Fibroblast of skin of back (primary cell): ENCODE measurements around the gene SLC24A3.
A peak's percentile ranks its signal among the peaks of the same experiment; 100 is the strongest.

ENCODE experiments used
- DNase-seq: peaks from one replicate; pipeline ENCODE4 v3.0.0-alpha.2; 2013

Gene SLC24A3

GRCh38 chr20:19392344-19393130, 180.1 kb downstream of the SLC24A3 start:
- DNase-seq, result no peak

- no peak for DNase-seq
Measured at GRCh38 chr20:19396460-19397081, 184.1 kb downstream of the SLC24A3 start.

GRCh38 chr20:19397226-19397625, 184.8 kb downstream of the SLC24A3 start:
- DNase-seq, result no peak

GRCh38 chr20:19397666-19398065, 185.2 kb downstream of the SLC24A3 start:
- DNase-seq, result no peak

GRCh38 chr20:19401096-19401495, 188.7 kb downstream of the SLC24A3 start:
- DNase-seq, result no peak

GRCh38 chr20:19403549-19403948, 191.1 kb downstream of the SLC24A3 start:
- DNase-seq, result no peak

- DNase-seq, result peak; percentile 64
Measured at GRCh38 chr20:19404826-19405225, 192.4 kb downstream of the SLC24A3 start.

- DNase-seq, result no peak
Measured at GRCh38 chr20:19405958-19406357, 193.5 kb downstream of the SLC24A3 start.

- DNase-seq, result no peak
Measured at GRCh38 chr20:19406381-19406780, 193.9 kb downstream of the SLC24A3 start.

GRCh38 chr20:19407196-19407595, 194.8 kb downstream of the SLC24A3 start:
- no peak for DNase-seq

- DNase-seq, result no peak
Measured at GRCh38 chr20:19407736-19408135, 195.3 kb downstream of the SLC24A3 start.

GRCh38 chr20:19408971-19409370, 196.5 kb downstream of the SLC24A3 start:
- peak; percentile 64 for DNase-seq

- DNase-seq, result no peak
Measured at GRCh38 chr20:19411811-19412210, 199.4 kb downstream of the SLC24A3 start.

- no peak for DNase-seq
Measured at GRCh38 chr20:19412254-19412653, 199.8 kb downstream of the SLC24A3 start.

GRCh38 chr20:19414600-19414999, 202.2 kb downstream of the SLC24A3 start:
- DNase-seq, result no peak

GRCh38 chr20:19415786-19416185, 203.3 kb downstream of the SLC24A3 start:
- no peak for DNase-seq

GRCh38 chr20:19416627-19417026, 204.2 kb downstream of the SLC24A3 start:
- no peak for DNase-seq

- no peak for DNase-seq
Measured at GRCh38 chr20:19419396-19419795, 207.0 kb downstream of the SLC24A3 start.

- DNase-seq, result no peak
Measured at GRCh38 chr20:19423097-19423899, 210.9 kb downstream of the SLC24A3 start.

GRCh38 chr20:19423900-19424620, 211.6 kb downstream of the SLC24A3 start:
- DNase-seq, result no peak

- no peak for DNase-seq
Measured at GRCh38 chr20:19426356-19426755, 213.9 kb downstream of the SLC24A3 start.

GRCh38 chr20:19427480-19427879, 215.0 kb downstream of the SLC24A3 start:
- DNase-seq, result no peak

- no peak for DNase-seq
Measured at GRCh38 chr20:19427913-19428312, 215.5 kb downstream of the SLC24A3 start.
